GM12872 (cell line): Measurements from ENCODE around the gene MYOM3.

Experiments
- TF ChIP-seq, protein P1 (sequence below): IDR thresholded peaks from 3 replicates; pipeline ENCODE4 v1.5.1; 2011; ENCODE audit warnings: low read depth, mild to moderate bottlenecking, low read length, moderate library complexity; ENCODE audit not compliant: insufficient read depth

The MYOM3 gene

DNA sequence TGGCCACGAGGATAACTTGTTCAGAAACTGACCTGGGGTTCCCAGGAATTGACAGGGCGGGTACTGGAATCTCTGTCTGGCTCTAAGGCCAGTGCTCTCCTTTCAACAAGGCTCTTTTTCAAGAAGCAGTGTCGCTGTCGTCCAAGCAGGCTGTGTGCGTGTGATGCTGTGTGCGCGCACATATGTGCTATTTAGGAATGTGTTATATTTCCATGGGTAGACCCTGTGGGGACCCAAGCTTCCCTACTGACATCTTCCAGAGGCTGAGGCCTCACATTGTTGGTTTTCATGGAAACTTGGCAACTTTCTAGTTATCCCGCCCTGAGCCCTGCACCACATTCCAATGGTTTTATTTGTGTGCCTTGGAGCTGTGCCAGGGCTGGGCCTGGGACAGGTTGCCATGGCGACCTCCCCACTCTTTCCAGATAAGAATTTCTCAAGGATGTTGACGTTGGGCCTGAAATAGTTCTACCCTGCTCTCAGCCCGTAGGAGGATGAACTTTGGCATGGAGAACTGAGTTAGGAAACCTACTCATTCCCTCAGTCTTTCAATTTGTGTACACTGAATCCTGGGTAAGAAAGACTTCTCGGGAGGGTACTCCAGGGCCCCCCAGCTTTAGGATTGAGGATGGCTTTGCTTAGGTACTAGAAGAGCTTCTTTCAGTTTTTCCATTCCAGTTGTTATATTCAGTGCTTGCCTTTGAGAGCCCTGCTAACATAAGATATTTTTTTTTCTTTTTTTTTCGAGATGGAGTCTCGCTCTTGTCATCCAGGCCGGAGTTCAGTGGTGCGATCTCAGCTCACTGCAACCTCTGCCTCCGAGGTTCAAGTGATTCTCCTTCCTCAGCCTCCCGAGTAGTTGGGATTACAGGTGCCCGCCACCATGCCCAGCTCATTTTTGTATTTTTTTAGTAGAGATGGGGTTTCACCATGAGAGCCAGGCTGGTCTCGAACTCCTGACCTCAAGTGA, 93.0 kb downstream of the MYOM3 start:
- TF ChIP-seq, protein P1, sequence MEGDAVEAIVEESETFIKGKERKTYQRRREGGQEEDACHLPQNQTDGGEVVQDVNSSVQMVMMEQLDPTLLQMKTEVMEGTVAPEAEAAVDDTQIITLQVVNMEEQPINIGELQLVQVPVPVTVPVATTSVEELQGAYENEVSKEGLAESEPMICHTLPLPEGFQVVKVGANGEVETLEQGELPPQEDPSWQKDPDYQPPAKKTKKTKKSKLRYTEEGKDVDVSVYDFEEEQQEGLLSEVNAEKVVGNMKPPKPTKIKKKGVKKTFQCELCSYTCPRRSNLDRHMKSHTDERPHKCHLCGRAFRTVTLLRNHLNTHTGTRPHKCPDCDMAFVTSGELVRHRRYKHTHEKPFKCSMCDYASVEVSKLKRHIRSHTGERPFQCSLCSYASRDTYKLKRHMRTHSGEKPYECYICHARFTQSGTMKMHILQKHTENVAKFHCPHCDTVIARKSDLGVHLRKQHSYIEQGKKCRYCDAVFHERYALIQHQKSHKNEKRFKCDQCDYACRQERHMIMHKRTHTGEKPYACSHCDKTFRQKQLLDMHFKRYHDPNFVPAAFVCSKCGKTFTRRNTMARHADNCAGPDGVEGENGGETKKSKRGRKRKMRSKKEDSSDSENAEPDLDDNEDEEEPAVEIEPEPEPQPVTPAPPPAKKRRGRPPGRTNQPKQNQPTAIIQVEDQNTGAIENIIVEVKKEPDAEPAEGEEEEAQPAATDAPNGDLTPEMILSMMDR: no peak

DNA sequence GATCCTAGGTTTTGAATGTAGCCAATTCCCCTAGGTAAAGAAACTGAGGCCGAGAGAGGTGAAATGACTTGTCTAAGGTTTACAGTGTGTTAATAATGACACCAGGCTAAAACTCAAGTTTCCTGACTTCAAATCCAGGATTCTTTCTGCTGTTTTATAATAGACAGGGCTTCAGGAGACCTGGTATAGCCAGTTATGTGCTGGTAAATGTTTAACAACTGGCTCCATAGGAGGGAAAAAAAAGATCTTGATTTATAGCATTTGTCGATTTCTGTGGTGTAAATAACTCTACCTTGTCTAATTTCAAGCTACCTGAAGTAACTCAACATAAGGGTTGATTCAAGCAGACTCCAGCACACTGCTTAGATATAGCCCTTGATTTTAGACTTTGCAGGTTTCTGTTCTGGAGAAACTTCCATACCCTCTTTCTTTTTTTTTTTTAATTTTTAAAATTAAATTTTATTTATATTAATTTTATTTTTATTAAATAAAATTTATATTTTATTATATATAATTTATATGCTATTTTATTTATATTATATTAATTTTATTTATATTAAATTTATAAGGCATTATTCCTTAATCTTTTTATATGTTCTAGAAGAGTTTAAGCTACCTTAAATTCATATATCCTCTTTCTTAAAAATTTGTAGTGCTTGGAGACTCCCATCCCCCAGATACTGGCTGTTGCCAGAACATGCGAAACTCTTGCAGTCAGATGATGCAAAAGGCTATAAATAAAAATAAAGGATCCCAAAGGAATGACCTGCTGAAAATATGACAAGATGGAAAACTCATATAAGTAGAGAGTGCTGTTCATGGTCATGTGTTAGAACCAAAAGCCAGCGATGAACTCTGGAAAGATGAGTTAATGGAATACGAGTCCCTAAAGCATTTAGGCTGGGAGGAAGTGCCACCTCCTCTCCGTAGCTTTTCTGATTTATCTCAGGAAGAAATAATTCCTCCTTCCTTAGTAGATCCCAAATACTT, 96.4 kb downstream of the MYOM3 start:
- TF ChIP-seq, protein P1: no peak

DNA sequence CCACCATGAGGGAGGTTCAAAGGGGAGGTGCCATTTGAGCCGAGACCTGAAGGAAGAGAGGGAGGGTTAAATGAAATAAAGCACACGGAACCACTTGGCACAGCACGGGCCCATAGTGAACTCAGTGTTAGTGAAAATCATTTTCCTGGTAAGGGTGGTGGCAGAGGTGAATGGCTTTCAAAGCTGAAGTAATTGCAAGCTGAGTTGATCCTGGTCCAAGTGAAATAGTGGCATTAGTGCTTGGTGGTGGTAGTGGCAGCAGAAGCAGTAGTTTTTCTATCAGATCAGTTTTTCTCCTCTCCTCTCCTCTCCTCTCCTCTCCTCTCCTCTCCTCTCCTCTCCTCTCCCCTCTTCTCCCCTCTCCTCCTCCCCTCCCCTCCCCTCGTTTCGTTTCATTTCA, 101.3 kb downstream of the MYOM3 start:
- TF ChIP-seq, protein P1: no peak

DNA sequence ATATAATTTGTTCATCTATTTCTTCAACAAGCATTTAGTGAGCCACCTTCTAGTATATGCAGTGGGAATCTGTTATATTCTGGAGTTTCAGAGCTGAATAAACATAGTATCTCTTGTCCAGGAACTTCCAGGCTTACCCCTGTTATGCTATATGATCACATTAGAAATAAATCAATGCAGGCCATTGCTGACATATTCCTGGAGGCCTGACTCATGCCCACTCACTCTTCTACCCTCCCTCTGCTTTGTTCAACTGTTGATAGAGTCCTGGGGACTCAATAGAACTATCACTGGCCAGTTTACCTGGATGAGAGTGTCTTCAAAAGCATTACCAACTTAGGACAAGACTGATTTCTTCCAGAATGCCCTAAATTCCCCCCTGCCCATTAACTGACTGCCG, 102.5 kb downstream of the MYOM3 start:
- TF ChIP-seq, protein P1: no peak

DNA sequence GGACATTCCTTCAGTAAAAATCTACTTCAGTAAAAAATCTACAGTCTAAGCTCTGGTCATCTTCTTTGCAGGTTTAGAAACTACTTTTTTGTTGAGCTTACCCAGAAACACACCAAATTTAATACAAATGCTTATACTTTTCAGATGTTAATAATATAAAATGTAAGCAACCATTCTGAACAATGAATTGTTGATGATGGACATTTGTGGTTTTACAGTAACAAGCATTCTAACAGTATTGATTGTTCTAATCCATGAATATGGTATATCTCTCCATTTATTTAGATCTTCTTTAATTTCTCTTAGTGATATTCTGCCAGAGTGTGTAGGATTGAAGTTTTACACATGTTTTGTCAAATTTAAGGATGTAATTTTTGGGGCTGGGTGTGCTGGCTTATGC, 104.9 kb downstream of the MYOM3 start:
- TF ChIP-seq, protein P1: no peak
